ENCODE measurements around the gene MGST2. TPM values are rescaled to one million over a fixed set of nuclear protein-coding genes. Genes with fewer than 3 reads are reported as not detected.

Gene MGST2
- total RNA-seq, 2 donors from 2014 or later, result 188 to 215 TPM

GRCh38 chr4:139744232-139744631 lies 78.6 kb downstream of the MGST2 start:
- WGBS, 2 experiments (ENCODE audit: insufficient coverage in 1 of 2, insufficient read length in 1 of 2), result 100% methylated on average over 1 of the region's 1 CpG; no CpG with 5 or more reads in 1 of the 2 experiments
- Histone ChIP-seq H3K9me3 (ENCODE audit: control insufficient read depth, low read length) (no peaks in the 10 kb centered on the region), H3K27ac (ENCODE audit: low read depth, low read length) (no peak overlapping the region), H3K4me1 (ENCODE audit: control insufficient read depth, insufficient read depth, low read length) (peaks cover 8% of the 10 kb centered on the region), H3K36me3 (ENCODE audit: control insufficient read depth, insufficient read depth, low read length) (no peaks in the 10 kb centered on the region), H3K9ac (ENCODE audit: extremely low read depth, low read length, poor library complexity, severe bottlenecking) (no peak overlapping the region), H3K27me3 (ENCODE audit: control insufficient read depth, insufficient read depth, low read length, poor library complexity, severe bottlenecking) (no peaks in the 10 kb centered on the region), H3K4me3 (ENCODE audit: low read length) (no peak overlapping the region)
- H3K27me3 Mint-ChIP-seq (ENCODE audit: insufficient read depth), result no peaks in the 10 kb centered on the region
- TF ChIP-seq CTCF (conservative IDR thresholded peaks at IDR 0.05), result no peak
- no peak overlapping the region for H3K4me3 Mint-ChIP-seq
- H3K4me1 Mint-ChIP-seq, result peaks cover 44% of the 10 kb centered on the region
- H3K9me3 Mint-ChIP-seq, result no peaks in the 10 kb centered on the region
- no peak overlapping the region for H3K27ac Mint-ChIP-seq
- DNase-seq, result no peak
- H3K36me3 Mint-ChIP-seq (ENCODE audit: low read depth), result no peaks in the 10 kb centered on the region

- Histone ChIP-seq H3K27me3 (ENCODE audit: control insufficient read depth, insufficient read depth, low read length, poor library complexity, severe bottlenecking) (no peaks in the 10 kb centered on the region), H3K4me3 (ENCODE audit: low read length) (no peak overlapping the region), H3K4me1 (ENCODE audit: control insufficient read depth, insufficient read depth, low read length) (peaks cover 8% of the 10 kb centered on the region), H3K9ac (ENCODE audit: extremely low read depth, low read length, poor library complexity, severe bottlenecking) (no peak overlapping the region), H3K27ac (ENCODE audit: low read depth, low read length) (no peak overlapping the region), H3K36me3 (ENCODE audit: control insufficient read depth, insufficient read depth, low read length) (no peaks in the 10 kb centered on the region), H3K9me3 (ENCODE audit: control insufficient read depth, low read length) (no peaks in the 10 kb centered on the region)
- H3K4me3 Mint-ChIP-seq, result no peak overlapping the region
- H3K36me3 Mint-ChIP-seq (ENCODE audit: low read depth), result no peaks in the 10 kb centered on the region
- peak; percentile 47 for DNase-seq
- peak overlapping the region; percentile 31 for H3K27ac Mint-ChIP-seq
- no peaks in the 10 kb centered on the region for H3K9me3 Mint-ChIP-seq
- no peaks in the 10 kb centered on the region for H3K27me3 Mint-ChIP-seq (ENCODE audit: insufficient read depth)
- TF ChIP-seq CTCF (conservative IDR thresholded peaks at IDR 0.05), result no peak
- H3K4me1 Mint-ChIP-seq, result peaks cover 47% of the 10 kb centered on the region
- 90 to 91% methylated on average over 6 of the region's 6 CpGs for WGBS, 2 experiments (ENCODE audit: insufficient coverage in 1 of 2, insufficient read length in 1 of 2)
Observed at GRCh38 chr4:139745111-139745639, 79.6 kb downstream of the MGST2 start.

GRCh38 chr4:139746431-139747171 lies 81.0 kb downstream of the MGST2 start:
- peak; percentile 54 for DNase-seq
- Histone ChIP-seq H3K4me1 (ENCODE audit: control insufficient read depth, insufficient read depth, low read length) (peaks cover 13% of the 10 kb centered on the region), H3K4me3 (ENCODE audit: low read length) (no peak overlapping the region)

More at GRCh38 chr4:139746431-139747171, 81.0 kb downstream of the MGST2 start:
- Mint-ChIP-seq H3K27me3 (ENCODE audit: insufficient read depth) (no peaks in the 10 kb centered on the region), H3K27ac (peak overlapping the region; percentile 74), H3K4me3 (peak overlapping the region; percentile 0), H3K4me1 (peaks cover 54% of the 10 kb centered on the region), H3K9me3 (no peaks in the 10 kb centered on the region), H3K36me3 (ENCODE audit: low read depth) (no peaks in the 10 kb centered on the region)
- Histone ChIP-seq H3K9me3 (ENCODE audit: control insufficient read depth, low read length) (no peaks in the 10 kb centered on the region), H3K27ac (ENCODE audit: low read depth, low read length) (peak overlapping the region; percentile 66), H3K36me3 (ENCODE audit: control insufficient read depth, insufficient read depth, low read length) (peaks cover 3% of the 10 kb centered on the region), H3K27me3 (ENCODE audit: control insufficient read depth, insufficient read depth, low read length, poor library complexity, severe bottlenecking) (no peaks in the 10 kb centered on the region), H3K9ac (ENCODE audit: extremely low read depth, low read length, poor library complexity, severe bottlenecking) (peak overlapping the region; percentile 4)
- no peak for TF ChIP-seq CTCF (conservative IDR thresholded peaks at IDR 0.05)
- 57 to 60% methylated on average over 1 to 12 of the region's 12 CpGs for WGBS, 2 experiments (ENCODE audit: insufficient coverage in 1 of 2, insufficient read length in 1 of 2)

Data from endodermal cell (in vitro differentiated cells).